HG03565 (cell line): ENCODE results near the gene UBB.
A peak's percentile ranks its signal among the peaks of the same experiment; 100 is the strongest.

Source experiments
- ATAC-seq: cut with Tn5 transposase; IDR thresholded peaks from one replicate; pipeline ENCODE4 v1.9.1; 2021; ENCODE audit warnings: mild to moderate bottlenecking, moderate library complexity; ENCODE audit not compliant: unreplicated experiment

The UBB gene

DNA sequence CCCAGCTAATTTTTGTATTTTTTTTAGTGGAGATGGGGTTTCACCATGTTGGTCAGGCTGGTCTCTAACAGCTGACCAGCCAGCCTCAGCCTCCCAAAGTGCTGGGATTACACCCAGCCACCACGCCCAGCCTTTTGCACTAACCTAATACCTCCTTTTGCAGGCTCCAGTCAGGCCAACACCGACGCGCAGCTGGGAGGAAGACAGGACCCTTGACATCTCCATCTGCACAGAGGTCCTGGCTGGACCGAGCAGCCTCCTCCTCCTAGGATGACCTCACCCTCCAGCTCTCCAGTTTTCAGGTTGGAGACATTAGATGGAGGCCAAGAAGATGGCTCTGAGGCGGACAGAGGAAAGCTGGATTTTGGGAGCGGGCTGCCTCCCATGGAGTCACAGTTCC, 36.5 kb downstream of the UBB start:
- ATAC-seq = no peak

DNA sequence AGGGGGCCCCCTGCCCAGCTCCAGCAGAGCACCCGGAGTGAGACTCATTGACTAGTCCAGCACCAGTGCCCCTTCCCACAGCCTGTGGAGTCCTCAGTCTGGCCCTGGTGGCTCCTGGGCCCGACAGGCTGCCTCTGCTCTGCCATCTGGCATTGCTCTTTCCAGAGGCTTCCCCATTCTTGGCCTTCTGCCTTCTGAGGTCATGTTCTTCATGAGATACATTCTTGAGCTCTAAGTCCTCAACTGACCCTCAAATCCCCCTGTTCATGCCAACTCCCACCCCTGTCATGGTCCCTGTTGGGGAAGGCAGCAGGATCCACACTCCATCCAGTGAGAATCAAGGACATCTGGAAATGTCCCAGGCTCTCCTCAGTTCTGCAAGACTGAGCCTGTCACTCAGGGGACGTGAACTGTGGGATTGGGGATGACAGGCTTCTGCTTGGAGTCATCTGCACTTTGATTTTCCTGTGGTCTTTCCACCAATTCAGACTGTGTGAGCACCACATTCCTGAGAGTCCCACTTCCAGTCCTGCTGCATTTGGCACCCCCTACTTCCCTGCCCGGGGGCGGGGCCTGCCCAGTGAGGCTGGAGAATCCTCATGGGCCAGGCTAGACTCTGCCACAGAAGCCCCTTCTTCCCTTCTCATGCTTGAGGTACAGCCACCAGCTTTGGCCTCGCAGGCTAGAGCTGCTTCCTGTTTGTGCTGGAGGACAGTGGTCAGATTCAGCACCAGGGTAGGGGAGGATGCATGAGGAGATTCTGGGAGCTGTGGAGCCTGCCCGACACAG, 37.2 kb downstream of the UBB start:
- no peak for ATAC-seq

DNA sequence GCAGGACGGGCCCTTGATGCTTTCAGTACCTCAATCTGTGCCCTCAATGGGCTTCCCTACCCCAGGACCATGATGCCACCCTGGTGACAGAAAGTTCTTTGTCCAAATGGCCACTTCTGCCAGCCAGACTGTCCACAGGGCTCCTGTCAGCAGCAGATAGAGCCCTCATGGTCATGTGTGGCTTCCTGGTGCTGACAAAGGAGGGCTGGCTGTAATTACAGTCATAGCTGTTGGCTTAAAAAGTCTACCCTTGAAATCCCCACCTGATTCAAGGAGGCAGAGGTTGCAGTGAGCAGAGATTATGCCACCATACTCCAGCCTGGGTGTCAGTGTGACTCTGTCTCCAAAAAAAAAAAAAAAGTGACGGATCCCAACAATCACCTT, 37.8 kb downstream of the UBB start:
- no peak for ATAC-seq

DNA sequence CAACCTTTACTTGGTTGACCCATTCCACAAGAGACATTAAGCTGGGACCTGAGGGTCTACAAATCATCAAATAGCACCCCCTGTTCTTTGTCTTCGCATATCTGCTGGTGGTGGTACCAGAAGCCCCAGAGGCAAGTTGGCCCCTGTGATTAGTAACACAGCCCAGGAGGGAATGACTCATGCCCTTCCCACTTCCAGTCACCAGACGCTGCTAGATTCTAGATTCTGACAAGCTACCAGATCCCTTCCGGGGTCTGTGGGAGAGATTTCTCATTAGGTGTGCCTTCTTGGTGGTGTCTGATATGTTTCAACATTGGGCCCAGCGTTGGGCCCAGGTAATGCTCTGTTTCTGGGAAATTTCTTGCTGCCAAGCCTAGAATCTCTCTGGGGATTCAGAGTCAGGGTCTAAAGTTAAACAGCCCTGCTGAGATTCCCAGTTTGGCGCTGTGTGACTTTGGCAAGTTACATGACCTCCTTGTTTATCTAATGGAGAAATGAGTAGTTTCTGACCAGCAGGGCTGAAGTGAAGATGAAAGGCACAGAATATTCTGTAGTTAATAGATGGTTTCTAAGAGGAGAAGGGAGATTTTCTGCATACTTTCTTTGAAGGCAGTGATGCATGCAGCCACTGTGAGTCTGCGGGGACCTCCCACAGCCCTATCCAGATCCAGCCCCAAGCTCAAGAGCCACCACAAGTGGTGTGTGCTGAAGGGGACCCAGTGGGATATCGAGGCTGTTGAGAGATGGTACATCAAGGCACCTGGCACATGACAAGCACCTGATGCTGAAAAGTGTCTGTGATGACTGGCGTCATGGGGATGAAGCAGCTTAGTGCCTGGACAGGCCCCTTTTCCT, 38.4 kb downstream of the UBB start:
- peak; percentile 34 for ATAC-seq

DNA sequence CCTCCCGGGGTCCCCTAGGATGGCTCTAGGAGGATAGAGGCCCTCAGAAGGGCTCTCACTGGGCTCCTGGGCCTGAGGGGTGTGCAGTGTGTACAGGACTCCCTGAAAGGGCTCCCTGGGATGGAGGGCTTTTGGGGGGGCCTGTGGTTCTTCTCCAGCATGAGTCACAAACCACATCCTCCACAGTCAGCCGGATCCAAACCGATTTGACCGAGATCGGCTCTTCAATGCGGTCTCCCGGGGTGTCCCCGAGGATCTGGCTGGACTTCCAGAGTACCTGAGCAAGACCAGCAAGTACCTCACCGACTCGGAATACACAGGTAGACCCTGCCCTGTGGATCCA, 39.0 kb downstream of the UBB start:
- peak; percentile 2 for ATAC-seq

DNA sequence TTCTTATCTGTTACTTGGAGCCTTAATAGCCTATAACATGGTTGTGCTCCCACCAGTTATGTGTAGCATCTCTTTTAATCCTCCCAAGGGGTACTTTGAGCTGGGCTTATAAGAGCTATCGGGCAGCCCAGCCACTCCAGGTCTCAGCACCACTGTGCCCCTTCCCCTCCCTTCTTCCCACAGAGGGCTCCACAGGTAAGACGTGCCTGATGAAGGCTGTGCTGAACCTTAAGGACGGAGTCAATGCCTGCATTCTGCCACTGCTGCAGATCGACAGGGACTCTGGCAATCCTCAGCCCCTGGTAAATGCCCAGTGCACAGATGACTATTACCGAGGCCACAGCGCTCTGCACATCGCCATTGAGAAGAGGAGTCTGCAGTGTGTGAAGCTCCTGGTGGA, 41.5 kb downstream of the UBB start:
- ATAC-seq = no peak

DNA sequence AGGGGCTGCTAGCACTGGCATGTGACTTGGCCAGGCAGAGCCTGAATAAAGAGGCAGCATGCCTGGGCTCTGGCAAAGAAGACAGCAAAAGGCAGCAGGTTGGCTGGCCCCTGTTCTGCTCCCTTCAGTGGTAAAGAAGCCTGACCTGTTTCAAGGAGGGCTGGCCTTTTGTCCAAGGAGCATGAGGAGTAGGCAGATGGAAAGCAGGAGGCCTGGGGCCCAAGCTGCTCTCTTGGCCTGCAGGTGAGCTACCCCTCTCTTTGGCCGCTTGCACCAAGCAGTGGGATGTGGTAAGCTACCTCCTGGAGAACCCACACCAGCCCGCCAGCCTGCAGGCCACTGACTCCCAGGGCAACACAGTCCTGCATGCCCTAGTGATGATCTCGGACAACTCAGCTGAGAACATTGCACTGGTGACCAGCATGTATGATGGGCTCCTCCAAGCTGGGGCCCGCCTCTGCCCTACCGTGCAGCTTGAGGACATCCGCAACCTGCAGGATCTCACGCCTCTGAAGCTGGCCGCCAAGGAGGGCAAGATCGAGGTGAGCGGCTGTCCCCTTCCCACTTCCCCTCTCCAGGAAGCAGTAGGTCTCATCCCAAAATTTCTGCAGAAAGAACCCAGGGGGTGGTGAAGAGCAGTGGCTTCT, 42.5 kb downstream of the UBB start:
- no peak for ATAC-seq

DNA sequence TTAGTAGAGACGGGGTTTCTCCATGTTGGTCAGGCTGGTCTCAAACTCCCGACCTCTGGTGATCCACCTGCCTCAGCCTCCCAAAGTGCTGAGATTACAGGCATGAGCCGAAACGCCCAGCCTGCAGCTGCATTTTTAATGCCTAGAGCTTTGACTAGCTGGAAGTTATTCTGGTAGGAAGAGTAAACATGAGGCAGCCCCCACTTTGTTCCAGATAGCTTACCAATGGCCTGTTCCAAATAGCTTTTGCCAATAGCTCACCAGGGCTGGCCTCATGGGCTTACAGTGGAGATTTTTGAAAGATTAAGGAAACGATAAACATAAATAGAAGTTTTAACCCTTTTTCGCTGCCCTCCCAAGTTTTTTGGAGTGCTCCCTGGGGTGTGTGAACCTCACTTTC, 44.3 kb downstream of the UBB start:
- no peak for ATAC-seq

DNA sequence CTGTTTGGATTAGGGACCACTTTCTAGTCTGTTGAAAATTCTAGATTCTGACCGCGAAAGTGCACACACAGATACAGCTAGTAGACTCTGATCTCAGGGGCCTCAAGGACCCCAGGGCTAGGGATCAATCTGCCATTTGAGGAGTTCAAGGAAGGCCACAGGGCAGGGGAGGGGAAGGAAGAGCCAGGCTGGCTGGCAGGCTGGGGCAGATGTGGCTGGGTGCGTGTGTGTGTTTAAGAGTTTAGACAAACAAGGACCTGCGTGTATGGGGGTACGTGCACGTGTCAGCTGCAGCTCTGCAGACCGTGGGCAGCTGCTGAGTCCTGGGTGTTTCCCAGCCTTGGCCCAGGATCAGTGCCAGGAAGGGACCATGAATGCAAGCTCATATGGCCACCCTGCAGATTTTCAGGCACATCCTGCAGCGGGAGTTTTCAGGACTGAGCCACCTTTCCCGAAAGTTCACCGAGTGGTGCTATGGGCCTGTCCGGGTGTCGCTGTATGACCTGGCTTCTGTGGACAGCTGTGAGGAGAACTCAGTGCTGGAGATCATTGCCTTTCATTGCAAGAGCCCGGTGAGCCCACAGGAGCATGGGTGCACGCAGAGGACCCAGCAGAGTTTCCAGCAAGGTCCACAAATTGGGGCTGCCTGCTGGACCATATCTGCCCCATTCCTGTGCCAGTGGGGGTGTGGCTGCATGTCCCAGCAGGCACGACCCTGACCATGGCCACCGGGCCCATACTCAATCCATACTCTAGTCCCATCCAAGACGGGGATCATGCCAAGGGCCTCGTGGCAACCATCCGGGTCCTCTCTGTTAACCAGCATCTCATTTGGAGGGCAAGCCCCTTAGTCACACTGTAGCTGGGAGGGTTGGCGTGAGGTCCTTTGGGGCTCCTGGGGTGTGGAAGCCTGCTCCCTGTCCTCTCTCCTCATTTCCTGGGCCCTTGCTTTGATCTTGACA, 45.1 kb downstream of the UBB start:
- ATAC-seq = no peak

DNA sequence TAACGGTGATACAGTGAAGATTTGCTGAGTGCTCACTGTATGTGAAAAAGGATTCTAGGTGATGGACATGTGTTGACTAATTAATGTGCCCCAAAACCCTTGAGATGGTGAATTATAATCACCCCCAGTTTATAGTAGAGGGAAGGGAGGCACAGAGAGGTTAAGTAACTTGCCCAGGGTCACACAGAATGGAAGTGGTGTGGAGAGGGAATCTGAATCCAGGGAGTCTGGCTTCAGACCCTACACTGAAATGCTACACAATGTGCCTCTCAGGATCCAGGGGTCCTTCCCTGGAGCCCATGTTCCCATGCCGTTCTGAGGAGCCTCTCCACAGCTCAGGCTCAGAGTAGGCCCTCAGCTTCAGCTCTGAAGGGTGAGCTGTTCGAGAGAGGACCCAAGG, 46.1 kb downstream of the UBB start:
- no peak for ATAC-seq

DNA sequence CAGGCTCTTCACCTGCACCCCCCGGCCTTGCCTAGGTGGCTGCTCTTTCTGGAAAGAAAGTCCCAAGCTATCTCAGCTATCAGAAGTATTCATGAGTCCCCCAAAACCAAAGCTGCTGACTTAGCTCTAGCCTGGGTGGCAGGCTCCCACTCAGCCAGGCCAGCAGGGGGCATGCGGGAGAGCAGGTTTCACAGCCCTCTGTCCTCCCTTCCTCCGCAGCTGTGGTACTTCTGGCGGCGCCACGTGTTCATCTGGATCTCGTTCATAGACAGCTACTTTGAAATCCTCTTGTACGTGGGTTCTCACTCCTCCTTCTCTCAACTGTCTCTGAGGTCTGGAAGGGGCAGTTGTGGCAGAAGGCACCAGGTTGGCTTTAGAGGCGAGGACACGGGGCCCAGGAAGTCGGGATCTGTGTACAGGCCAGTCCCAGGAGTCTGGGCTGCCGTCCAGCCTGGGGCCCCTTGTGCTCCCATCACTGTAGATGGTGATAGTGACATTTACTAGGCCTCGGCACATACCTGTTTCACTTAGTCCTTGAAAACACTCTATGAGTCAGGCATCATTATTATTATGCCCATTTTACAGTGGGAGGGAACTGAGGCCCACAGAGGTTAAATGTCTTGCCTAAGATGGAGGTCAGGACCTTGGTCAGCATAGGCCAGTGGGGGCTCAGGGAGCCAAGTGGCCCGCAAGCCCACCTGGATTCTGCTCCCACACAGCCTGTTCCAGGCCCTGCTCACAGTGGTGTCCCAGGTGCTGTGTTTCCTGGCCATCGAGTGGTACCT, 47.4 kb downstream of the UBB start:
- ATAC-seq = no peak

DNA sequence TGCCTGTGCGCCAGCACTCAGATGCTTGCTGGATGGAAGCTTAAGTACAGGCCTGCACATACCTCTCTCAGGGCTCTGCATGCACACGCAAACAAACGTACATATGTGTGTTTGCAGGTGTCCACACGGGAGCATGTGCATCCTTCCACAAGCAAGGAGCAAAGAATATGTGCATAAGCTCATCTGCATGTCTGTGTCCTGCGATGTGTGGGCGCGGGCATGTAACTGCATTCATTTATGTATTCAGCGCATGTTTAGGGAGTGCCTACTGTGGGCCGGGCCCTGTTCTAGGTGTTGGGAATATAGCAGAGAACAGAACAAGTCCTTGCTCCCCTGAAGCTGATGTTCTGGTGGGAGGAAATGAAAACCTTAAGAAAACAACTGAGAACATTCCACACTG, 48.2 kb downstream of the UBB start:
- ATAC-seq = no peak

DNA sequence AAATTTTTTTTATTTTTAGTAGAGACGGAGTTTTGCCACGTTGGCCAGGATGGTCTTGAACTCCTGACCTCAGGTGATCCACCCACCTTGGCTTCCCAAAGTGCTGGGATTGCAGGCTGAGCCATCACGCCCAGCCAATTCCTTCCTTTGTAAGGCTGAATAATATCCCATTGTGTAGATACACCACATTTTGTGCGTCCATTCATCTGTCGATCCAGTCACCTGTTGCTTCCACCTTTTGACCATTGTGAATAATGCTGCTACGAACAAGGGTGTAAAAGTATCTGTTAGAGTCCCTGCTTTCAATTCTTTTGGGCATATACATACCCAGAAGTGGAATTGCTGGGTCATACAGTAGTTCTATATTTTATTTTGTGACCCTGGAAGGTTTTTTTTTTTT, 49.8 kb downstream of the UBB start:
- no peak for ATAC-seq

DNA sequence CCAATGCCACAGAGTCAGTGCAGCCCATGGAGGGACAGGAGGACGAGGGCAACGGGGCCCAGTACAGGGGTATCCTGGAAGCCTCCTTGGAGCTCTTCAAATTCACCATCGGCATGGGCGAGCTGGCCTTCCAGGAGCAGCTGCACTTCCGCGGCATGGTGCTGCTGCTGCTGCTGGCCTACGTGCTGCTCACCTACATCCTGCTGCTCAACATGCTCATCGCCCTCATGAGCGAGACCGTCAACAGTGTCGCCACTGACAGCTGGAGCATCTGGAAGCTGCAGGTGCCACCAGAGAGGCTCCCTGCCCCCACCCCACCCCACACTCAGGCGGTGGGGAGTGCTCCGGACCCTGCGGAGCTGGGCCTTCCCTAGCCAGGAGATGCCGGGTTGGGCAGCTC, 51.1 kb downstream of the UBB start:
- ATAC-seq = no peak
